NCI-H1048 (cell line): ENCODE data around the gene DVL1.

Source experiments
- DNase-seq: peaks from one replicate; lab custom pipeline; 2025; lab: John Stamatoyannopoulos, UW

DVL1 gene

GRCh38 chr1:1340185-1340584, 9.0 kb downstream of the DVL1 start:
- DNase-seq: no peak

- no peak for DNase-seq
Measured at GRCh38 chr1:1338278-1338677, 10.9 kb downstream of the DVL1 start.

- DNase-seq: no peak
Measured at GRCh38 chr1:1337793-1338147, 11.4 kb downstream of the DVL1 start.

GRCh38 chr1:1336931-1337792, 12.1 kb downstream of the DVL1 start:
- DNase-seq: no peak

GRCh38 chr1:1336446-1336845, 12.8 kb downstream of the DVL1 start:
- DNase-seq: no peak

GRCh38 chr1:1335792-1336248, 13.4 kb downstream of the DVL1 start:
- DNase-seq: no peak

- no peak for DNase-seq
Measured at GRCh38 chr1:1335283-1335682, 13.9 kb downstream of the DVL1 start.

- DNase-seq: no peak
Measured at GRCh38 chr1:1334835-1335234, 14.4 kb downstream of the DVL1 start.

GRCh38 chr1:1333551-1334241, 15.5 kb downstream of the DVL1 start:
- DNase-seq: no peak

GRCh38 chr1:1332774-1333480, 16.3 kb downstream of the DVL1 start:
- no peak for DNase-seq

- no peak for DNase-seq
Measured at GRCh38 chr1:1332031-1332755, 17.0 kb downstream of the DVL1 start.

- no peak for DNase-seq
Measured at GRCh38 chr1:1331068-1331965, 17.9 kb downstream of the DVL1 start, which contains the start of gene TAS1R3. Gene TAS1R3 (plus strand): TSS chr1:1331280. CDS start chr1:1331346, 66 bp downstream.

- no peak for DNase-seq
Measured at GRCh38 chr1:1330366-1331067, 18.7 kb downstream of the DVL1 start.

GRCh38 chr1:1329304-1330210, 19.7 kb downstream of the DVL1 start:
- no peak for DNase-seq

- DNase-seq: no peak
Measured at GRCh38 chr1:1328254-1328653, 21.0 kb downstream of the DVL1 start.

- DNase-seq: no peak
Measured at GRCh38 chr1:1327291-1327690, 21.9 kb downstream of the DVL1 start.

- DNase-seq: no peak
Measured at GRCh38 chr1:1326075-1326605, 23.1 kb downstream of the DVL1 start.

- no peak for DNase-seq
Measured at GRCh38 chr1:1325288-1326074, 23.7 kb downstream of the DVL1 start.
